ENCODE measurements around the gene OR5W2.
"Not testable (repeated sequence)": the region's sequence is repeated elsewhere in the genome, so short reads cannot be mapped to it uniquely, and the experiment has no call there.

OR5W2 gene

GRCh38 chr11:55902308-55902707 lies 12.1 kb downstream of the OR5W2 start:
- H3K4me3 ChIP-seq (ENCODE audit: low read depth, low read length), result no peak overlapping the region
- no peak for DNase-seq (ENCODE audit: low read depth, low spot score)
- CTCF ChIA-PET, result no interaction called here
- TF ChIP-seq CTCF (IDR thresholded peaks at IDR 0.05; ENCODE audit: insufficient read depth, low read length, missing control alignments), result no peak
- POLR2A ChIA-PET, result no interaction called here

GRCh38 chr11:55895216-55895615 lies 19.2 kb downstream of the OR5W2 start:
- ChIA-PET CTCF (no interaction called here), POLR2A (no interaction called here)
- no peak overlapping the region for H3K4me3 ChIP-seq (ENCODE audit: low read depth, low read length)
- DNase-seq (ENCODE audit: low read depth, low spot score), result no peak
- TF ChIP-seq CTCF (IDR thresholded peaks at IDR 0.05; ENCODE audit: insufficient read depth, low read length, missing control alignments), result no peak

- CTCF ChIA-PET; H3K4me3 ChIP-seq (ENCODE audit: low read depth, low read length); POLR2A ChIA-PET; DNase-seq (ENCODE audit: low read depth, low spot score): not testable (repeated sequence)
Measured at GRCh38 chr11:55885481-55885880, 28.9 kb downstream of the OR5W2 start.

- DNase-seq (ENCODE audit: low read depth, low spot score); POLR2A ChIA-PET: not testable (repeated sequence)
Measured at GRCh38 chr11:55884995-55885394, 29.4 kb downstream of the OR5W2 start.

GRCh38 chr11:55882997-55883396 lies 31.4 kb downstream of the OR5W2 start, which contains the start of gene TRIM51:
Gene TRIM51, plus strand, starts transcription at chr11:55883297. Its CDS starts 2,132 bp downstream, at chr11:55885429.
- POLR2A ChIA-PET; CTCF ChIA-PET; H3K4me3 ChIP-seq (ENCODE audit: low read depth, low read length); DNase-seq (ENCODE audit: low read depth, low spot score): not testable (repeated sequence)

More at GRCh38 chr11:55884995-55885394, 29.4 kb downstream of the OR5W2 start:
- H3K4me3 ChIP-seq (ENCODE audit: low read depth, low read length); CTCF ChIA-PET: not testable (repeated sequence)

- DNase-seq (ENCODE audit: low read depth, low spot score); POLR2A ChIA-PET; CTCF ChIA-PET; H3K4me3 ChIP-seq (ENCODE audit: low read depth, low read length): not testable (repeated sequence)
Measured at GRCh38 chr11:55873146-55873545, 41.2 kb downstream of the OR5W2 start.

GRCh38 chr11:55872731-55873130 lies 41.7 kb downstream of the OR5W2 start:
- CTCF ChIA-PET; POLR2A ChIA-PET; H3K4me3 ChIP-seq (ENCODE audit: low read depth, low read length); DNase-seq (ENCODE audit: low read depth, low spot score): not testable (repeated sequence)

GRCh38 chr11:55867354-55867753 lies 47.0 kb downstream of the OR5W2 start:
- CTCF ChIA-PET; POLR2A ChIA-PET; DNase-seq (ENCODE audit: low read depth, low spot score); H3K4me3 ChIP-seq (ENCODE audit: low read depth, low read length): not testable (repeated sequence)
